Measurements from ENCODE around the gene KCNJ11. TPM values are rescaled to one million over a fixed set of nuclear protein-coding genes. Genes with fewer than 3 reads are reported as not detected.
A peak's percentile ranks its signal among the peaks of the same experiment; 100 is the strongest.
"Not testable (repeated sequence)": the region's sequence is repeated elsewhere in the genome, so short reads cannot be mapped to it uniquely, and the experiment has no call there.

KCNJ11 gene
- total RNA-seq: 5.1 and 8.7 TPM in 2 replicates
- 1.8 TPM for polyA plus RNA-seq (2012)

DNA sequence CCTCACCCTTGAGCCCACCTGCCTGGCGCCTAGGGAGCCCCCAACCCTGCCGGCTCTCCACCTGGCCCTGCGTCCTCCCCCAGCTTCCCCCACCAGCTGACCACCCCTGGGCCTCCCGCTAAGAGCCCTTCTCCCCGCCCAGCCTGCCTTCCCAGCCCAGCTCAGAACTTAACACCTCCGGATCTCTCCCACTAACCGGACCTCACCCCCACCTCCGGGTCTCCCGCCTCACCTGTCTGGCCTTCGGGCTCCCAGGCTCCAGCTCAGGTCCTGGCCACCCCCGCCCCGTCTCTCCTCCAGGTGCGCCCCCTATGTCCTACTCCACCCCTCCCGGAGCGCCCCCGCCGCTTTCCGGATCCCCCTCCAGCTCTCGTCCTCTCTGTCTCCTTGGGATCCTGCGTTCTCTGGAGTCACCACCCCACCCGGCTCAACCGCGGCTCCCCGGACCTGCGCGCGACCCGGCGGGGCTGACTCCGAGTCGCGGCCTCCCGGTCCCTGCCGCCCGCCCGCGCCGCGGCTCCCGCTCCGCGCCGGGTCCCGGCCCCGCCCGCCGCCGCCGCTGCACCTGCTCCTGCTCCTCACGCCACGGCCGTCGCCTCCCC lies at the start of gene KCNJ11:
KCNJ11 (minus strand) TSS at position 51 of the 602 bp plus-strand sequence. CDS start 568 bp downstream, outside the sequence.
- no peak for DNase-seq (ENCODE audit: low read depth)

DNA sequence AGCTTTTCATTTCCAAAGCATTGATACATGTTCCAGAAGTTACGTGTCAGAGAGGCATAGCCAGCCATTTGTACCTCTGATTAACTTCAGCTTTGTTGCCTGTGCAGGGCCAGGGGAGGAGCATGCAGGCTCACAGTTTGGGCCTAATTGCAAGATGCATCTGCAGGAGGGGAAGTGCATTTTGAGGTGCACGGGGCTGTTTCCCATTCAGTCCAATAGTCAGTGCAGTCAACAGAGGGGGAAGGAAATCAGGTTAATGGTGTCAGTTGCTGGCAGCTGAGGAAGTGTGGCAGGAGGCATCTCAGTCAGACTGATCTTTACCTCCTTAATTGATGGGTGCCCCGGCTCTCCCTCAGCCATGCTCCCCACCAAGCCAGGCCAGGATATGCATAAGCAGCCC lies 48.9 kb upstream of the KCNJ11 start:
- DNase-seq (ENCODE audit: low read depth): no peak

DNA sequence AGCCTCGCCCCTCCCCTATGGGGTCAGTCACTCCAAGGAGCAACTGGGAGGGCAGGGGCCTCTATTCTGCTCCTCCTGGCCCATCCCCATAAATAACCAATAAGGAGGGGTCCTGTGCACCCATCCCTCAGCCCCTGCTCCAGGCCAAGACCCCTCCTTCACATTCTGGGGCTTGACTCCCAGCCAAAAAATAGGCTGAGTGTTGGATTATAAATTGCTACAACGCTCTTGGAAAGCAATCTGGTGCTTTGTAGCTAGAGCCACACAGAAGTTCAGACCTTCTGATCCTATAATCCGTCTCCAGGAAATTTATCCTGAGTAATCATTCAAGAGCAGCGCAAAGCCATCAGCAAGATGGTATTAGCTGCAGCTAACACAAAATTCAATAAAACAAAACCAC lies 45.6 kb upstream of the KCNJ11 start:
- DNase-seq (ENCODE audit: low read depth): no peak

DNA sequence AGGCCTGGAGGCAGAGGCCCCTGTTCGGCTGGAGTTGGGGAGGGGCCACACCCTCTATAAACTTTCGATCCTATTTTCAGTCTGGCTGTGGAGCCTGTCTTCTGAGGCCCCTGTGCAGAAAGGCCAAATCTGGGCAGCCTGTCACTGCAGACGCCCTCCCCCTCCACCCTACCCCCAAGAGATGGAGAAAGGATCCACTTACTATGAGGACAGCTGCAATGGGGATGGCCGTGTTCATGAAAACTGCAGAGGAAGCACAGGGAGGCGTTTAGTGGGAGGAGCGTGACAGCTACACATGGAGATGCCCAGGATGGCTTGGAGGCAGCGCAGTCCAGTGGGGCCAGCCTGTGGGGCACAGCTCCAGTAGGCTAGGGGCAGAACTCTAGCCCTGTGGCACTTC lies 43.5 kb upstream of the KCNJ11 start:
- peak; percentile 84 for DNase-seq (ENCODE audit: low read depth)

DNA sequence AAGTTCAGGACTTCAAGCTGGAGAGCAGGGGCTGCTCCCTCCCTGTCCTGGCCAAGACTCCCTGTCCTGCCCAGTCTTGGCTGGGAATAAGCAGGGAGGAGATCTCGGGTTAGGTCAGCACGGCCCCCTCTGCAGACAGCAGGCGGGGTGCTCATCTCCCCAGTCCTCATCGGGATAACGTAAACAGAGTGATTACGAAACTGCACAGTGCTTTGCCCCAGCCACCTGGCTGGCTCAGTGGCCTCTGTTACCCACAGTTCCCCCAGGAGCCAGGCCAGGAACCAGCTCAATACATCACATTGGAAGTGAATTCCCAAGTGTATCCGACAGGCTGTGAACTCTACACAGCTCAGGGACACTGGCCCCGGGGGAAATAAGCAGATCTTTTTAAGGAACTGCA lies 42.7 kb upstream of the KCNJ11 start:
- DNase-seq (ENCODE audit: low read depth): no peak

DNA sequence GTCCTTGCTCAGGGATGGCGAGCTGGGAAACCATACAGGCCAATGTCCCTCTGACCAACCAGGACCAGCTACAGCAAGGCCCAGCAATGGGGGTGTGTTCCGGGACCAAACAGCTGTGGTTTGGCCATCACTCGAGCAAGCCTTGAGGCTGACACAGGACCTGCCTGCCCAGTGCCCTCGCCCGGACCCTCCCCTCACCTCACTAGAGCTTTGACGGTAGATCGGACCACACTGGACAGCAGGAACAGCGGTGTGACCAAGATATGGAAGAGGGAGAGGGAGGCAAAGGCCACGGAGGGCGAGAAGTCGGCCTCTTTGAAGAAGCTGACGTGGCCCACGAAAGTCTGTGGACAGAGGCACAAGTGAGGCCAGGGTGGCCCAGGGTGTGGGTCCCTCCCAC lies 42.2 kb upstream of the KCNJ11 start:
- DNase-seq (ENCODE audit: low read depth): no peak

- DNase-seq (ENCODE audit: low read depth): no peak
These were observed 40.5 kb upstream of the KCNJ11 start for GRCh38 chr11:17428925-17429324.

DNA sequence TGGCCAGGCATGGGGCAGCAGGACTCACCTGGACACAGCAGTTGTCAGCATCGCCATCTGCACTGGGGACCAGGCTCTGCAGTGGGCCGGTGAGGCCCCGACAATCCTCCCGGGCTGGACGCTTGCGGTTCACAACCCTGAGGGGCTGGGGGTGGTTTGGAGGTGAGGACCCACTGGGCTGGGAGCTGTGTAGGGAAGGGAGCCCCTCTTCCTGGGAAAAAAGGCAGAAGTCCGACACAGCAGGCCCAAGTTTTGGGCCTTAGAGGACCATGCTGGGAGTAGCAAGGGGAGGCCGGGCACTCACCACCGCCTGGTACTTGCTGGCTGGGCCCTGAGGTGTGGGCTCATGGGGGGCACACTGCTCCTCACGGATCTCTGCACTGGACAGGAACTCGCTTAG lies 39.8 kb upstream of the KCNJ11 start:
- DNase-seq (ENCODE audit: low read depth): no peak

DNA sequence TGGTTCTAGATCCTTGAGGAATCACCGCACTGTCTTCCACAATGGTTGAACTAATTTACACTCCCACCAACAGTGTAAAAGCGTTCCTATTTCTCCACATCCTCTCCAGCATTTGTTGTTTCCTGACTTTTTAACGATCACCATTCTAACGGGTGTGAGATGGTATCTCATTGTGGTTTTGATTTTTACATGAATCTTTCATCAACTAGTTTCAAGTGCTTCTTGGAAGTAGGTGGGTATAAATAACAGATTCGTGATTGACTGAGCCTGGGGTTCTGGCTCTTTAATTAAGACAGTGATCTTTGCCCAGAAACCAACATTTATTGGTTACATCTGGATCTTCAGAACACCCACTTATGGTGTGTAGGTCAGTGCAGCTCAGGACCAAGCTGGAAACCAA lies 37.8 kb upstream of the KCNJ11 start:
- DNase-seq (ENCODE audit: low read depth): not testable (repeated sequence)

- no peak for DNase-seq (ENCODE audit: low read depth)
These were observed 35.3 kb upstream of the KCNJ11 start for GRCh38 chr11:17423533-17424310.

DNA sequence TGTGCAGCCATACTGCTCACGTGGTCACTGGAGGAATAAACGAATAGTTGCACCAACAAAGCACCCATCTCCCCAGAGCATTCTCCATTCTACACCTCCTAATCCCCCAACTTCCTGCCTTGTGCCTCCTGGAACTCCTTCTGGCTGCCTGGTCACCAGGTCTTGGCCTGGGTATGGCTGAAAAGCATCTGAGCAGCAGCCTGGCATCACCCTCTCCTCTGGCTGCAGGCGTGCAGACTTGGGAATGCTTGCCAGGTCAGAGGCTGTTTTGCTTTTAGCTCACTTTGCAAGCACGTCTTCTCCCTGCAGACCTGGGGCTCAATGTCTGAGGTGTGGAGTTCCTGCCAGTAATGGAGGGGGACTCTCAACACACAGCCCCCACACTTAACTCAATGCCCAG lies 33.3 kb upstream of the KCNJ11 start:
- DNase-seq (ENCODE audit: low read depth): no peak

GRCh38 chr11:17418444-17419081 lies 30.1 kb upstream of the KCNJ11 start:
- DNase-seq (ENCODE audit: low read depth): no peak

DNA sequence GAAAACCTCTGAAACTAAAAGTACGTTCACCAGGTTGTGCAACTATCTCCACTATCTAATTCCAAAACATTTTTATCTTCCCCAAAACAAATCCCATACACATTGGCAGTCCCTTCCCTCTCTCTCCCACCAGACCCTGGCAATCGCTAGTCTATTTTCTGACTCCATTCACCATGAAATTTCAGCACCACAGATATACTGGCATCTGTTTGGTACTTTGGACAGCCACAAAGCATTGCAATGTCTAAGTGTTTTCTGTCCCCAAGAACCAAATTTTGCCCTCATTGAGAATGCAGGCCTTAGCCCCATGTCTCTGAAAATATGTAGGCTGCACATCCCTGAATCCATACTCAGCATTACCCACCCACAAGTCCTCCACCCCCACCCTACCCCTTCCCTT lies 28.0 kb upstream of the KCNJ11 start:
- DNase-seq (ENCODE audit: low read depth): peak; percentile 38

GRCh38 chr11:17415523-17416104 lies 27.2 kb upstream of the KCNJ11 start:
- peak; percentile 92 for DNase-seq (ENCODE audit: low read depth)

GRCh38 chr11:17414992-17415391 lies 26.5 kb upstream of the KCNJ11 start:
- no peak for DNase-seq (ENCODE audit: low read depth)

DNA sequence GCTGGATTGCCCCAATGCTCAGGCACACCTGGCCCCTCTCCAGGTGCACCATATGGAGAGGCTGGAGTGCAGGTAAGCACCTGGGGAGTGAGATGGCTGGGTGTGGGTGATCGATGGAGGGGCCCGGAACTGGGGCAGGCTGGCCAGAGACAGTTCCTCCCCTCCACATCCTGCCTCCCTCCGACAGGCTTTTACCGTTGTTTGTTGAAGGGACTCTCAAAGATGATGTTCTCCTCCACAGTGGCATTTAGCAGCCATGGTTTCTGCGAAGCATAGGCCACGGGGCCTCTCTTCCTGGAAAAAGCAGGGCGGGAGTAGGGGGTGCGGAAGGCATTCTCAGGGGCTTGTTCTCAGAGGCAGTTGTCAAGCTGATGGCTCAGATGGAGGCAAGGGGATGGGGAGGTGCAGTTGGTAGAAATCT lies 25.9 kb upstream of the KCNJ11 start:
- no peak for DNase-seq (ENCODE audit: low read depth)

DNA sequence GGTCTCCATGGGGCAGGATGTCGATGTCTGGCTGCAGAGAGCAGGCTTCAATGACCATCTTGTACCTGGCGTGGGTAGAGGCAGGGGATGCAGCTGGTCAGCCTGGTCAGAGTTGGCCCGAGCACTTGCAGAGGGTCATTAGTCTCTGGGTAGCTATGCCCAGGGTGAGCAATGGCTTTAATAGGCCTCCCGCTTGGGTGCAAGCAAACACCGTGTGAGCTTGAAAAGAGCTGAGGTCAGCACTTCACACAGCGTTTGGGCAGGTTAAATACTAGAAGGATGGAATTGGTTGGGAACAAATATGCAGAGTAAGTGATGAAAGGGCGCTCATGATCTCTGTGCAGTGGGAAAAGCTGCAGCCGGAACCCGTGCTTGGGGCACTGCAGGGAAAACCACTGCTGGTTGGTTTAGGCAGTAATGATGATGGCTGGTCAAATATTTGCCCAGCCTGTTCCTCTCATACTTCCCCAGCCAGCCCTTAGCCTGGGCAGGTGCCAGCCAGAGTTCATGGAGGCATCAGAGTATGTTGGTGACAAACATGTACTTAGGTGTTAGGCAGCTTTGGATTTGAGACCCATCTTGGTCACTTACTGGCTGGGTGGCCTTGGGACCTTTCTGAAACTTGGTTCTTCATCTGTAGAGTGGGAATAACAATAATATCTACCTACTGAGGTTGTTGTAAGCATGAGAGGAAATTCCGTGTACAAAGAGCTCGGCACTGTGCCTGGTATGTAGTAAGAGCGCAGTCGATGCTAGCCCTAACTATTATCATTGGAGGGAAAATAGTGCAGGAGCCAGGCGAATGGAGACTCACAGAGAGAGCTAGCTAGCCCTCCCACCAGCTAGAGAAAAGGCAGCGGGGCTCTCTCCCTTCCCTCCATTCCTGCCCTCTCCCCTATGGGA lies 25.2 kb upstream of the KCNJ11 start:
- no peak for DNase-seq (ENCODE audit: low read depth)

DNA sequence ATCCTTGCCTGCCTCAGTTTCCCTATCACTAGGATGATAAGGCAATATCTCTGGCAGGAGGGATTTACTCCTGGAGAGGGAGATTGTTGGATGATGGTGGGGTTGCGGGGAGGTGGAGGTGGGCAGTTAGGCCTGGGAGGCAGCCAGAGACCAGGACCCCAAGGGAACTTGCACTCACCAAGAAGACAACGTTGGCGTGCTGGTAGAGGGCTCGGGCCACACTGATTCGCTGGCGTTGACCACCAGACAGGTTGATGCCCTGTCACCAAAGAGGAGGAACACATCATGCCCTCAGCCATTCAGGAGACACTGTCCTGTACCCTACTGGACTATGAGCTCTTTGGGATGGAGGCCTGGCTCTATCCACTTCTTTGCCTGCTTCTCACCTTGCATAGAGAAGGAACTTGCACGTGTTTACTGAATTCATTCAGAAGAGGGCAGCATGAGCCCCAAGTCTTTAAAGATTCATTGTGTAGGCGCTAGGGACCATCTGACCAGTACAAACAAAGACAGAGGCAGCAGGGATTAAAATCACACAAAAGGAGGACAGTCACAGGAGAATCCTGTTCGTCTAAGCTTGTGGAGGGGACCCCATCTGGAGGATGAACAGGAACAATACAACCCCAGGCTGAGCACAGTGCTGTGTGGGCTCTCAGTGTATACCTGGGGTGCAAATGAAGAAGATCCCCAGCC lies 24.2 kb upstream of the KCNJ11 start:
- no peak for DNase-seq (ENCODE audit: low read depth)

- DNase-seq (ENCODE audit: low read depth): no peak
These were observed 23.0 kb upstream of the KCNJ11 start for GRCh38 chr11:17411418-17411817.

GRCh38 chr11:17410606-17411379 lies 22.3 kb upstream of the KCNJ11 start:
- DNase-seq (ENCODE audit: low read depth): no peak

All from myocyte (in vitro differentiated cells).